Ovary (tissue), 9 donors: ENCODE measurements around the gene LRP1-AS. TPM values are rescaled to one million over a fixed set of nuclear protein-coding genes. Genes with fewer than 3 reads are reported as not detected.

Experiments
- DNase-seq, 5 donors: peaks; one replicate each; pipeline ENCODE4 v3.0.0-alpha.2; 2019 to 2020
- H3K27ac ChIP-seq, 2 donors: fragments of 200-600 bp; one replicate each; pipeline versions ENCODE4 v1.5.1 to v1.8.0; 2019 to 2022
- H3K27me3 ChIP-seq: fragments of 200-600 bp; one replicate; pipeline ENCODE4 v1.8.0; 2022
- H3K36me3 ChIP-seq: fragments of 200-600 bp; sonication (generic); one replicate; pipeline ENCODE4 v1.5.1; 2019
- H3K4me1 ChIP-seq: one replicate; pipeline ENCODE4 v1.8.1; 2013; ENCODE audit warnings: mild to moderate bottlenecking, moderate library complexity; ENCODE audit not compliant: insufficient read depth
- H3K4me3 ChIP-seq: fragments of 200-600 bp; sonication (generic); one replicate; pipeline ENCODE4 v1.5.1; 2017
- H3K9me3 ChIP-seq, 2 donors: fragments of 200-600 bp in 1 of 2; sonication (generic) in 1 of 2; one replicate each; pipeline versions ENCODE4 v1.5.1 to v1.8.1; 2013 to 2019; ENCODE audit warnings: mild to moderate bottlenecking in 1 of 2, moderate library complexity in 1 of 2
- EP300 ChIP-seq: sonication (generic); formaldehyde crosslinking; IDR thresholded peaks from one replicate; pipeline ENCODE4 v1.6.1; 2017; ENCODE audit warnings: antibody characterized with exemption
- POLR2A ChIP-seq: fragments of 450-650 bp; IDR thresholded peaks from one replicate; pipeline ENCODE4 v1.6.1; 2017; ENCODE audit warnings: antibody characterized with exemption, mild to moderate bottlenecking, moderate library complexity
- WGBS, 3 donors: extraction: QIAGEN DNeasy Blood & Tissue Kit in 1 of 3; methylation state at CpG; one replicate each; pipeline versions ENCODE4 v1.1.5 to v1.1.7; 2013 to 2017; 5-methylcytosine and 5-hydroxymethylcytosine counted together
- intact Hi-C, 4 donors: fragments of 100-400 bp; cut with DNase I; formaldehyde crosslinking; loops; one replicate each; pipeline versions ENCODE4 v1.11.0 to v1.15.1; 2022 to 2023
- microRNA counts: library from miRNA; unstranded; fragments of <30 nt; microRNA quantifications from one replicate; lab custom pipeline; 2016
- microRNA-seq, 3 donors: library from miRNA; unstranded; fragments of <30 nt; microRNA quantifications; one replicate each; pipeline versions ENCODE4 to v1.2.0, GENCODE V29; 2019 to 2020
- polyA plus RNA-seq, 2 donors: library from polyadenylated mRNA; stranded (reverse); fragments of 200-250 nt in 1 of 2; fragments of 350-450 nt in 1 of 2; fragmentation: Illumina TruSeq in 1 of 2; extraction: RNeasy Lipid Tissue Mini Kit (QIAGEN cat#74804) in 1 of 2; gene quantifications; one replicate each; pipeline ENCODE4 v1.2.3, GENCODE V29; 2013 to 2014
- small RNA-seq: library from RNA; depleted of rRNA; stranded (forward); fragments of <200 nt; gene quantifications from one replicate; pipeline ENCODE3, GENCODE V24; 2016
- total RNA-seq, 7 donors: library from RNA; depleted of rRNA in 2 of 7; stranded (reverse); fragments of >200 nt in 2 of 7; fragmentation: NEBNext Ultra II Directional in 3 of 7; extraction: Animal tissue kit (Norgen Biotek cat#: 25700) in 3 of 7; gene quantifications; one replicate each; pipeline versions ENCODE4 v1.1.0 to v1.2.4, GENCODE V29; 2016 to 2023
- TF ChIP-seq, protein P1 (sequence below), 3 donors: fragments of 450-650 bp in 2 of 3; fragments of 200-600 bp in 1 of 3; IDR thresholded peaks; one replicate each; pipeline versions ENCODE4 v1.5.1 to v1.8.0; 2016 to 2022; ENCODE audit warnings: antibody characterized with exemption in 3 of 3, mild to moderate bottlenecking in 1 of 3
- donor health status: DM: no; HTN: no; CAD: no; lungs with moderate emphysema.
- donor health status: DM: no; HTN: no; CAD: no.
- donor health status: Bipolar disorder and iron deficiency.
- donor health status: DM: yes; HTN: yes; CAD: no.
- donor health status: DM: no; HTN: no; CAD: no.
- donor health status: DM: yes; HTN: yes; CAD: no.

The LRP1-AS gene
- total and polyA plus RNA-seq, 9 donors = not detected

DNA sequence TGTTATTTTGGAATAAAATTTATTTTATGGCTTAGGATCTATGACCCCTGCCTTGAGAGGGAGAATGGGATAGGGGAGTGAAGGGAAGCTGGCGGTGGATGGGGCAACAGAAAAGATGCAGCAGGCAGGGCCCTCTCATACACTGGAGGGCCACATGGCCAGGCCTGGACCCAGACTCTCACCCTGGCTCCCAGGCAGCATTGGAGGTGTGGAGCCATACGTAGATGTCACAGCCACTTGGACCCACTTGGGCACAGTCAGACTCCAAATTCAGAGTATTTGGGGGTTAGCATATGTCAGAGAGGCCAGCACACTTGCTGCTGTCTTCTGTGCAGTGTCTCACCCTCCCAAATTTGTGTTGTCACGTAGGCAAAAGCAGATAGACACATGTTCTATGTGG lies 52.0 kb downstream of the LRP1-AS start:
- Histone ChIP-seq H3K9me3 (no peaks in the 10 kb centered on the region), H3K27me3 (no peaks in the 10 kb centered on the region), H3K27ac (no peak overlapping the region), H3K4me1 (peaks cover 25% of the 10 kb centered on the region), H3K36me3 (no peaks in the 10 kb centered on the region), H3K4me3 (no peak overlapping the region)
- TF ChIP-seq, protein P1, sequence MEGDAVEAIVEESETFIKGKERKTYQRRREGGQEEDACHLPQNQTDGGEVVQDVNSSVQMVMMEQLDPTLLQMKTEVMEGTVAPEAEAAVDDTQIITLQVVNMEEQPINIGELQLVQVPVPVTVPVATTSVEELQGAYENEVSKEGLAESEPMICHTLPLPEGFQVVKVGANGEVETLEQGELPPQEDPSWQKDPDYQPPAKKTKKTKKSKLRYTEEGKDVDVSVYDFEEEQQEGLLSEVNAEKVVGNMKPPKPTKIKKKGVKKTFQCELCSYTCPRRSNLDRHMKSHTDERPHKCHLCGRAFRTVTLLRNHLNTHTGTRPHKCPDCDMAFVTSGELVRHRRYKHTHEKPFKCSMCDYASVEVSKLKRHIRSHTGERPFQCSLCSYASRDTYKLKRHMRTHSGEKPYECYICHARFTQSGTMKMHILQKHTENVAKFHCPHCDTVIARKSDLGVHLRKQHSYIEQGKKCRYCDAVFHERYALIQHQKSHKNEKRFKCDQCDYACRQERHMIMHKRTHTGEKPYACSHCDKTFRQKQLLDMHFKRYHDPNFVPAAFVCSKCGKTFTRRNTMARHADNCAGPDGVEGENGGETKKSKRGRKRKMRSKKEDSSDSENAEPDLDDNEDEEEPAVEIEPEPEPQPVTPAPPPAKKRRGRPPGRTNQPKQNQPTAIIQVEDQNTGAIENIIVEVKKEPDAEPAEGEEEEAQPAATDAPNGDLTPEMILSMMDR (IDR thresholded peaks at IDR 0.05) = no peak
- TF ChIP-seq EP300 (no peak), POLR2A (no peak)
- 76 to 80% (median 77%) methylated on average over 3 of the region's 3 CpGs for WGBS, 3 donors
- peak in 3 of 5 donors; percentile 15 to 31 (median 21) for DNase-seq
- intact Hi-C loops = no loop called here

MicroRNAs encoded within 50 kb of the gene (microRNA counts, 767-probe panel; counts per million panel counts)
- 530 counts per million, percentile 78 among the panel's probes with 10 or more counts for microRNA hsa-miR-1228-3p (lab: Ali Mortazavi, UCI)

Small RNAs within 50 kb of the gene (microRNA-seq; reads per million reads assigned to microRNA genes)
- 0 to 1.1 (median 0.36) reads per million in 3 donors for gene MIR1228

Small RNAs within 50 kb of the gene (small RNA-seq; reads per million reads assigned to genes)
- not detected for gene MIR1228

Other genes starting within 250 kb of the LRP1-AS start
- gene SDR9C7, start 213.2 kb downstream of the LRP1-AS start, total RNA-seq = under 1 TPM in 3 of 7 donors, not detected in 4; 0.10 to 0.25 (median 0.25) TPM
- under 1 TPM in 1 of 2 donors, not detected in 1; 0.07 TPM for gene SDR9C7, start 213.2 kb downstream of the LRP1-AS start, polyA plus RNA-seq
- under 1 TPM; 0.24 to 0.64 (median 0.45) TPM for gene RDH16, start 190.0 kb downstream of the LRP1-AS start, total RNA-seq
- under 1 TPM; 0.22 to 0.34 TPM for gene RDH16, start 190.0 kb downstream of the LRP1-AS start, polyA plus RNA-seq
- gene ZBTB39, start 141.1 kb downstream of the LRP1-AS start, total RNA-seq = 10 to 100 TPM in 1 of 7 donors, 1 to 10 TPM in 6; 3.3 to 10.4 (median 7.4) TPM
- 1 to 10 TPM; 2.9 to 7.1 TPM for gene ZBTB39, start 141.1 kb downstream of the LRP1-AS start, polyA plus RNA-seq
- not detected for gene TAC3, start 131.1 kb downstream of the LRP1-AS start, total RNA-seq
- 1 to 10 TPM in 1 of 2 donors, under 1 TPM in 1; 0.40 to 2.2 TPM for gene TAC3, start 131.1 kb downstream of the LRP1-AS start, polyA plus RNA-seq
- 1 to 10 TPM in 1 of 7 donors, under 1 TPM in 4, not detected in 2; 0.10 to 2.6 (median 0.23) TPM for gene MYO1A, start 97.5 kb downstream of the LRP1-AS start, total RNA-seq
- under 1 TPM; 0.08 to 0.38 TPM for gene MYO1A, start 97.5 kb downstream of the LRP1-AS start, polyA plus RNA-seq
- gene NEMP1, start 68.8 kb downstream of the LRP1-AS start, total RNA-seq = 10 to 100 TPM in 5 of 7 donors, 1 to 10 TPM in 2; 6.8 to 14.9 (median 10.8) TPM
- gene NEMP1, start 68.8 kb downstream of the LRP1-AS start, polyA plus RNA-seq = 10 to 100 TPM in 1 of 2 donors, 1 to 10 TPM in 1; 5.8 to 11.1 TPM
- gene NAB2, start 58.5 kb downstream of the LRP1-AS start, total RNA-seq = 100 to 1,000 TPM in 1 of 7 donors, 10 to 100 TPM in 6; 37.6 to 103 (median 70.8) TPM
- 10 to 100 TPM; 27.5 to 47.4 TPM for gene NAB2, start 58.5 kb downstream of the LRP1-AS start, polyA plus RNA-seq
- 100 to 1,000 TPM in 5 of 7 donors, 10 to 100 TPM in 2; 67.4 to 211 (median 168) TPM for gene STAT6, start 36.3 kb downstream of the LRP1-AS start, total RNA-seq
- 100 to 1,000 TPM; 145 to 158 TPM for gene STAT6, start 36.3 kb downstream of the LRP1-AS start, polyA plus RNA-seq
- 100 to 1,000 TPM; 148 to 640 (median 405) TPM for gene LRP1, start 19.1 kb downstream of the LRP1-AS start, total RNA-seq
- 100 to 1,000 TPM in 1 of 2 donors, 10 to 100 TPM in 1; 76.4 to 168 TPM for gene LRP1, start 19.1 kb downstream of the LRP1-AS start, polyA plus RNA-seq
- gene NXPH4, start 69.2 kb upstream of the LRP1-AS start, total RNA-seq = under 1 TPM in 1 of 7 donors, not detected in 6; 0.20 TPM
- under 1 TPM in 1 of 2 donors, not detected in 1; 0.13 TPM for gene NXPH4, start 69.2 kb upstream of the LRP1-AS start, polyA plus RNA-seq
- 100 to 1,000 TPM in 1 of 7 donors, 10 to 100 TPM in 6; 32.3 to 185 (median 46.6) TPM for gene SHMT2, start 82.1 kb upstream of the LRP1-AS start, total RNA-seq
- 10 to 100 TPM; 23.0 to 34.7 TPM for gene SHMT2, start 82.1 kb upstream of the LRP1-AS start, polyA plus RNA-seq
- gene STAC3, start 103.6 kb upstream of the LRP1-AS start, total RNA-seq = 1 to 10 TPM in 6 of 7 donors, under 1 TPM in 1; 0.66 to 2.3 (median 1.8) TPM
- gene STAC3, start 103.6 kb upstream of the LRP1-AS start, polyA plus RNA-seq = 1 to 10 TPM in 1 of 2 donors, under 1 TPM in 1; 0.77 to 2.9 TPM